ENCODE measurements around the gene IDH2.

DNA sequence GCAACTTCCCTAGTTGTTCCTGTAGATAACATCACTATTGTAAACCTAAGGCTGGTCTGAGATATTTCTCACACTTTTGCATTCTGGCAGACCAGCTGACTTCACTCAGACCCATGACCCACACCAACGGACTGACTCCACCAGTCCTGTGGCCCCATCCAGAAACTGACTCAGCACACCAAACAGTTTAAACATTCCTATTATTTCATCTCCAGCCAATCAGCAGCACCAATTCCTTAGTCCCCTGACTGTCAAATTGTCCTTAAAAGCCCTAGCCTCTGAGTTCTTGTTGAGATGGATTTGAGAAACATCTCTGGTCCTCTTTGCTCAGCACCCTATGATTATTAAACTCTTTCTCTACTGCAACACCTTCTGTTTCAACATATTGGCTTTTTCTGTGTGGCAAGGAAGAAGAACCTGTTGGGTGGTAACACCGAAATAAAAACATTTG, 12.2 kb upstream of the IDH2 start:
- TF ChIP-seq, protein P1, sequence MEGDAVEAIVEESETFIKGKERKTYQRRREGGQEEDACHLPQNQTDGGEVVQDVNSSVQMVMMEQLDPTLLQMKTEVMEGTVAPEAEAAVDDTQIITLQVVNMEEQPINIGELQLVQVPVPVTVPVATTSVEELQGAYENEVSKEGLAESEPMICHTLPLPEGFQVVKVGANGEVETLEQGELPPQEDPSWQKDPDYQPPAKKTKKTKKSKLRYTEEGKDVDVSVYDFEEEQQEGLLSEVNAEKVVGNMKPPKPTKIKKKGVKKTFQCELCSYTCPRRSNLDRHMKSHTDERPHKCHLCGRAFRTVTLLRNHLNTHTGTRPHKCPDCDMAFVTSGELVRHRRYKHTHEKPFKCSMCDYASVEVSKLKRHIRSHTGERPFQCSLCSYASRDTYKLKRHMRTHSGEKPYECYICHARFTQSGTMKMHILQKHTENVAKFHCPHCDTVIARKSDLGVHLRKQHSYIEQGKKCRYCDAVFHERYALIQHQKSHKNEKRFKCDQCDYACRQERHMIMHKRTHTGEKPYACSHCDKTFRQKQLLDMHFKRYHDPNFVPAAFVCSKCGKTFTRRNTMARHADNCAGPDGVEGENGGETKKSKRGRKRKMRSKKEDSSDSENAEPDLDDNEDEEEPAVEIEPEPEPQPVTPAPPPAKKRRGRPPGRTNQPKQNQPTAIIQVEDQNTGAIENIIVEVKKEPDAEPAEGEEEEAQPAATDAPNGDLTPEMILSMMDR (conservative IDR thresholded peaks at IDR 0.05; ENCODE audit: low read depth, low read length): no peak
- TF ChIP-seq EZH2 (IDR thresholded peaks at IDR 0.05; ENCODE audit: low read length, unreplicated experiment) (no peak), EZH2phosphoT487 (IDR thresholded peaks at IDR 0.05; ENCODE audit: borderline replicate concordance, low read length) (no peak)
